DOHH2 (cell line): Measurements from ENCODE around the gene SLC25A31.

Experiments
- H3F3A ChIP-seq: fragments of 200-600 bp; sonication (generic), shearing (Covaris generic); 2 replicates; pipeline ENCODE4 v1.6.0; 2016; ENCODE audit warnings: antibody characterized with exemption, mild to moderate bottlenecking; ENCODE audit not compliant: control insufficient read depth, insufficient read depth
- H3K27ac ChIP-seq: fragments of 200-600 bp; sonication (generic); 2 replicates; pipeline ENCODE4 v1.5.1; 2014; ENCODE audit warnings: low read depth, mild to moderate bottlenecking, low read length, moderate library complexity
- H3K27me3 ChIP-seq: fragments of 200-600 bp; sonication (generic); 2 replicates; pipeline ENCODE4 v1.6.1; 2014; ENCODE audit warnings: mild to moderate bottlenecking, low read length, mixed read lengths; ENCODE audit not compliant: control insufficient read depth
- H3K36me3 ChIP-seq: fragments of 200-600 bp; sonication (generic); 2 replicates; pipeline ENCODE4 v1.6.1; 2014; ENCODE audit warnings: mild to moderate bottlenecking, low read length, moderate library complexity, mixed read lengths; ENCODE audit not compliant: control insufficient read depth
- H3K4me1 ChIP-seq: fragments of 200-600 bp; sonication (generic); 2 replicates; pipeline ENCODE4 v1.6.1; 2014; ENCODE audit warnings: mild to moderate bottlenecking, low read length, mixed read lengths; ENCODE audit not compliant: control insufficient read depth
- H3K4me2 ChIP-seq: fragments of 200-600 bp; sonication (generic); 2 replicates; pipeline ENCODE4 v1.6.0; 2014; ENCODE audit warnings: mild to moderate bottlenecking, low read length, moderate library complexity
- H3K4me3 ChIP-seq: fragments of 200-600 bp; sonication (generic); 2 replicates; pipeline ENCODE4 v1.5.1; 2014; ENCODE audit warnings: mild to moderate bottlenecking, low read length, mixed read lengths
- H3K79me2 ChIP-seq: fragments of 200-600 bp; sonication (generic); 2 replicates; pipeline ENCODE4 v1.6.1; 2014; ENCODE audit warnings: mild to moderate bottlenecking, low read length, mixed read lengths; ENCODE audit not compliant: control insufficient read depth
- H3K9me2 ChIP-seq: fragments of 200-600 bp; sonication (generic); replicated peaks from 2 replicates; pipeline ENCODE4 v1.6.1; 2014; ENCODE audit warnings: mild to moderate bottlenecking, low read length, mixed read lengths; ENCODE audit not compliant: control insufficient read depth
- H3K9me3 ChIP-seq: fragments of 200-600 bp; sonication (generic); 2 replicates; pipeline ENCODE4 v1.6.1; 2014; ENCODE audit warnings: antibody characterized with exemption, low read length, mixed read lengths; ENCODE audit not compliant: control insufficient read depth, insufficient read depth
- H4K20me1 ChIP-seq: fragments of 200-600 bp; sonication (generic); 2 replicates; pipeline ENCODE4 v1.6.0; 2014; ENCODE audit warnings: low read depth, mild to moderate bottlenecking, antibody characterized with exemption, low read length, moderate library complexity; ENCODE audit not compliant: control insufficient read depth, insufficient read depth
- CTCF ChIP-seq: fragments of 200-600 bp; sonication (generic); IDR thresholded peaks from one replicate; pipeline ENCODE4 v1.5.1; 2014; ENCODE audit warnings: antibody characterized with exemption, mild to moderate bottlenecking, low read depth, low read length; ENCODE audit not compliant: poor library complexity, severe bottlenecking
- EZH2phosphoT487 ChIP-seq: fragments of 200-600 bp; sonication (generic); IDR thresholded peaks from 2 replicates; pipeline ENCODE4 v1.6.1; 2017; ENCODE audit warnings: borderline replicate concordance, mild to moderate bottlenecking, antibody characterized with exemption, low read length, moderate library complexity, mixed read lengths

Gene SLC25A31

GRCh38 chr4:127730142-127730913, at the start of gene SLC25A31:
Gene SLC25A31, plus strand, starts transcription at chr4:127730400. Its CDS starts 146 bp downstream, at chr4:127730546.
- no peaks in the 10 kb centered on the region for H3K9me3 ChIP-seq
- no peaks in the 10 kb centered on the region for H3K4me1 ChIP-seq
- TF ChIP-seq CTCF (no peak), EZH2phosphoT487 (no peak)
- no peaks in the 10 kb centered on the region for H3K36me3 ChIP-seq
- H3K9me2 ChIP-seq = no peaks in the 10 kb centered on the region
- no peak within 1 kb of the TSS for H3K27ac ChIP-seq
- H4K20me1 ChIP-seq = no peaks in the 10 kb centered on the region
- H3F3A ChIP-seq = no peaks in the 10 kb centered on the region
- no peak within 1 kb of the TSS for H3K4me2 ChIP-seq
- no peaks in the 10 kb centered on the region for H3K79me2 ChIP-seq
- H3K4me3 ChIP-seq = no peak within 1 kb of the TSS
- no peaks in the 10 kb centered on the region for H3K27me3 ChIP-seq

- no peaks in the 10 kb centered on the region for H3K27me3 ChIP-seq
- H4K20me1 ChIP-seq = no peaks in the 10 kb centered on the region
- H3K4me3 ChIP-seq = no peak overlapping the region
- no peaks in the 10 kb centered on the region for H3K79me2 ChIP-seq
- H3K4me1 ChIP-seq = no peaks in the 10 kb centered on the region
- TF ChIP-seq EZH2phosphoT487 (no peak), CTCF (no peak)
- H3K9me3 ChIP-seq = no peaks in the 10 kb centered on the region
- H3K9me2 ChIP-seq = no peaks in the 10 kb centered on the region
- no peak overlapping the region for H3K4me2 ChIP-seq
- H3F3A ChIP-seq = no peaks in the 10 kb centered on the region
- no peak overlapping the region for H3K27ac ChIP-seq
- no peaks in the 10 kb centered on the region for H3K36me3 ChIP-seq
Measured at GRCh38 chr4:127685292-127685691, 44.9 kb upstream of the SLC25A31 start.

GRCh38 chr4:127686658-127687057, 43.5 kb upstream of the SLC25A31 start:
- Histone ChIP-seq H3K36me3 (no peaks in the 10 kb centered on the region), H3K79me2 (no peaks in the 10 kb centered on the region), H3K27ac (no peak overlapping the region), H3F3A (no peaks in the 10 kb centered on the region), H3K27me3 (no peaks in the 10 kb centered on the region), H3K4me3 (no peak overlapping the region), H4K20me1 (no peaks in the 10 kb centered on the region), H3K4me1 (no peaks in the 10 kb centered on the region), H3K9me2 (no peaks in the 10 kb centered on the region), H3K9me3 (no peaks in the 10 kb centered on the region), H3K4me2 (no peak overlapping the region)
- TF ChIP-seq EZH2phosphoT487 (no peak), CTCF (no peak)
